ENCODE results near the gene SLC27A2. TPM values are rescaled to one million over a fixed set of nuclear protein-coding genes. Genes with fewer than 3 reads are reported as not detected.

Gene SLC27A2
- total RNA-seq, 1 donor from 2014 or later = 0.51 TPM

GRCh38 chr15:50259276-50259675, 77.3 kb downstream of the SLC27A2 start:
- no peak overlapping the region for H3K27ac Mint-ChIP-seq (ENCODE audit: unreplicated experiment)
- H3K4me1 Mint-ChIP-seq (ENCODE audit: unreplicated experiment) = peaks cover 10% of the 10 kb centered on the region
- TF ChIP-seq CTCF (IDR thresholded peaks at IDR 0.05; ENCODE audit: unreplicated experiment) = no peak
- H3K9me3 Mint-ChIP-seq (ENCODE audit: unreplicated experiment) = no peaks in the 10 kb centered on the region
- H3K36me3 Mint-ChIP-seq (ENCODE audit: low read depth, unreplicated experiment) = no peaks in the 10 kb centered on the region
- no peak for DNase-seq (ENCODE audit: low spot score)
- no peak overlapping the region for H3K4me3 Mint-ChIP-seq (ENCODE audit: unreplicated experiment)
- H3K27me3 Mint-ChIP-seq (ENCODE audit: unreplicated experiment) = no peaks in the 10 kb centered on the region

GRCh38 chr15:50260969-50261496, 79.0 kb downstream of the SLC27A2 start:
- no peak for DNase-seq (ENCODE audit: low spot score)
- H3K9me3 Mint-ChIP-seq (ENCODE audit: unreplicated experiment) = no peaks in the 10 kb centered on the region
- no peaks in the 10 kb centered on the region for H3K36me3 Mint-ChIP-seq (ENCODE audit: low read depth, unreplicated experiment)
- no peak for TF ChIP-seq CTCF (IDR thresholded peaks at IDR 0.05; ENCODE audit: unreplicated experiment)
- H3K27ac Mint-ChIP-seq (ENCODE audit: unreplicated experiment) = no peak overlapping the region
- peaks cover 2% of the 10 kb centered on the region for H3K27me3 Mint-ChIP-seq (ENCODE audit: unreplicated experiment)
- H3K4me3 Mint-ChIP-seq (ENCODE audit: unreplicated experiment) = no peak overlapping the region
- peaks cover 10% of the 10 kb centered on the region for H3K4me1 Mint-ChIP-seq (ENCODE audit: unreplicated experiment)

GRCh38 chr15:50261981-50262380, 80.0 kb downstream of the SLC27A2 start:
- no peak for TF ChIP-seq CTCF (IDR thresholded peaks at IDR 0.05; ENCODE audit: unreplicated experiment)
- H3K27ac Mint-ChIP-seq (ENCODE audit: unreplicated experiment) = no peak overlapping the region
- H3K36me3 Mint-ChIP-seq (ENCODE audit: low read depth, unreplicated experiment) = no peaks in the 10 kb centered on the region
- H3K27me3 Mint-ChIP-seq (ENCODE audit: unreplicated experiment) = peaks cover 2% of the 10 kb centered on the region
- DNase-seq (ENCODE audit: low spot score) = no peak
- no peak overlapping the region for H3K4me3 Mint-ChIP-seq (ENCODE audit: unreplicated experiment)
- peaks cover 10% of the 10 kb centered on the region for H3K4me1 Mint-ChIP-seq (ENCODE audit: unreplicated experiment)
- no peaks in the 10 kb centered on the region for H3K9me3 Mint-ChIP-seq (ENCODE audit: unreplicated experiment)

GRCh38 chr15:50262533-50262932, 80.5 kb downstream of the SLC27A2 start:
- H3K4me3 Mint-ChIP-seq (ENCODE audit: unreplicated experiment) = no peak overlapping the region
- no peaks in the 10 kb centered on the region for H3K9me3 Mint-ChIP-seq (ENCODE audit: unreplicated experiment)
- no peak for DNase-seq (ENCODE audit: low spot score)
- H3K36me3 Mint-ChIP-seq (ENCODE audit: low read depth, unreplicated experiment) = no peaks in the 10 kb centered on the region
- H3K27ac Mint-ChIP-seq (ENCODE audit: unreplicated experiment) = no peak overlapping the region
- peaks cover 10% of the 10 kb centered on the region for H3K4me1 Mint-ChIP-seq (ENCODE audit: unreplicated experiment)
- no peak for TF ChIP-seq CTCF (IDR thresholded peaks at IDR 0.05; ENCODE audit: unreplicated experiment)
- H3K27me3 Mint-ChIP-seq (ENCODE audit: unreplicated experiment) = peaks cover 2% of the 10 kb centered on the region

GRCh38 chr15:50265620-50266019, 83.6 kb downstream of the SLC27A2 start, which contains the start of gene HDC:
TSS of gene HDC (minus strand) at chr15:50265726. CDS start at chr15:50265623, 103 bp downstream.
- no peak for TF ChIP-seq CTCF (IDR thresholded peaks at IDR 0.05; ENCODE audit: unreplicated experiment)
- H3K4me1 Mint-ChIP-seq (ENCODE audit: unreplicated experiment) = peaks cover 10% of the 10 kb centered on the region
- peaks cover 2% of the 10 kb centered on the region for H3K27me3 Mint-ChIP-seq (ENCODE audit: unreplicated experiment)
- H3K4me3 Mint-ChIP-seq (ENCODE audit: unreplicated experiment) = no peak within 1 kb of the TSS
- H3K9me3 Mint-ChIP-seq (ENCODE audit: unreplicated experiment) = no peaks in the 10 kb centered on the region
- no peaks in the 10 kb centered on the region for H3K36me3 Mint-ChIP-seq (ENCODE audit: low read depth, unreplicated experiment)
- no peak within 1 kb of the TSS for H3K27ac Mint-ChIP-seq (ENCODE audit: unreplicated experiment)
- DNase-seq (ENCODE audit: low spot score) = no peak

All from endothelial cell (in vitro differentiated cells).